Thyroid gland (tissue), 4 donors: ENCODE measurements around the gene SCN1A.

Source experiments
- CTCF ChIP-seq, 6 experiments: fragments of 200-600 bp in 3 of 6; fragments of 450-650 bp in 3 of 6; sonication (generic) in 3 of 6; IDR thresholded peaks; one replicate each; pipeline ENCODE4 v1.5.1; 2016 to 2019; ENCODE audit warnings: antibody characterized with exemption in 6 of 6, mild to moderate bottlenecking in 2 of 6, inconsistent platforms in 1 of 6, moderate library complexity in 1 of 6
- POLR2A ChIP-seq, 2 donors: fragments of 450-650 bp; IDR thresholded peaks; one replicate each; pipeline ENCODE4 v1.6.1; 2017; ENCODE audit warnings: antibody characterized with exemption in 2 of 2, mild to moderate bottlenecking in 2 of 2, moderate library complexity in 1 of 2

GRCh38 chr2:166125557-166125956, 2.3 kb downstream of the SCN1A start:
- TF ChIP-seq CTCF (IDR thresholded peaks at IDR 0.05) (no peak), POLR2A (IDR thresholded peaks at IDR 0.05) (no peak)
